ENCODE data around the gene FLYWCH1. TPM values are rescaled to one million over a fixed set of nuclear protein-coding genes. Genes with fewer than 3 reads are reported as not detected.

FLYWCH1 gene
- total and polyA plus RNA-seq, 9 donors, result 7.8 to 28.5 (median 17.3) TPM

GRCh38 chr16:2879854-2880508, 31.8 kb upstream of the FLYWCH1 start:
- Histone ChIP-seq H3K27ac (ENCODE audit: low read length) (no peak overlapping the region), H3K36me3 (ENCODE audit: control insufficient read depth, insufficient read depth, low read length) (no peaks in the 10 kb centered on the region), H3K4me3 (ENCODE audit: low read length) (no peak overlapping the region), H3K4me1 (ENCODE audit: control insufficient read depth, insufficient read depth, low read length) (peaks cover 8% of the 10 kb centered on the region), H3K9me3 (replicated peaks; ENCODE audit: control insufficient read depth, low read depth, low read length) (peaks cover 6% of the 10 kb centered on the region), H3K27me3 (ENCODE audit: control insufficient read depth, insufficient read depth, low read length) (peaks cover 4% of the 10 kb centered on the region)
- WGBS (ENCODE audit: insufficient coverage), result 77% methylated on average over 3 of the region's 6 CpGs
- DNase-seq, result no peak

- H3K9me3 ChIP-seq (replicated peaks; ENCODE audit: control insufficient read depth, low read depth, low read length), result peaks cover 6% of the 10 kb centered on the region
- DNase-seq, result peak; percentile 44
- H3K4me1 ChIP-seq (ENCODE audit: control insufficient read depth, insufficient read depth, low read length), result peaks cover 8% of the 10 kb centered on the region
- H3K27ac ChIP-seq (ENCODE audit: low read length), result peak overlapping the region; percentile 99
- H3K27me3 ChIP-seq (ENCODE audit: control insufficient read depth, insufficient read depth, low read length), result peaks cover 4% of the 10 kb centered on the region
- no peaks in the 10 kb centered on the region for H3K36me3 ChIP-seq (ENCODE audit: control insufficient read depth, insufficient read depth, low read length)
- H3K4me3 ChIP-seq (ENCODE audit: low read length), result peak overlapping the region; percentile 82
- 10% methylated on average over 52 of the region's 52 CpGs for WGBS (ENCODE audit: insufficient coverage)
Measured at GRCh38 chr16:2881783-2882649, 29.7 kb upstream of the FLYWCH1 start.

GRCh38 chr16:2882650-2883457, 28.9 kb upstream of the FLYWCH1 start, which contains the start of gene FLYWCH2:
TSS of gene FLYWCH2 (plus strand) at chr16:2883215. CDS start at chr16:2896450, 13,235 bp downstream.
- Histone ChIP-seq H3K4me3 (ENCODE audit: low read length) (peak within 1 kb of the TSS; percentile 82), H3K27me3 (ENCODE audit: control insufficient read depth, insufficient read depth, low read length) (peaks cover 4% of the 10 kb centered on the region), H3K4me1 (ENCODE audit: control insufficient read depth, insufficient read depth, low read length) (peaks cover 8% of the 10 kb centered on the region), H3K9me3 (replicated peaks; ENCODE audit: control insufficient read depth, low read depth, low read length) (peaks cover 6% of the 10 kb centered on the region), H3K36me3 (ENCODE audit: control insufficient read depth, insufficient read depth, low read length) (no peaks in the 10 kb centered on the region), H3K27ac (ENCODE audit: low read length) (peak within 1 kb of the TSS; percentile 99)
- WGBS (ENCODE audit: insufficient coverage), result under 1% methylated on average over 73 of the region's 73 CpGs
- peak; percentile 99 for DNase-seq

- Histone ChIP-seq H3K36me3 (ENCODE audit: control insufficient read depth, insufficient read depth, low read length) (no peaks in the 10 kb centered on the region), H3K4me3 (ENCODE audit: low read length) (peak overlapping the region; percentile 82), H3K27ac (ENCODE audit: low read length) (peak overlapping the region; percentile 99), H3K4me1 (ENCODE audit: control insufficient read depth, insufficient read depth, low read length) (peaks cover 8% of the 10 kb centered on the region), H3K9me3 (replicated peaks; ENCODE audit: control insufficient read depth, low read depth, low read length) (peaks cover 6% of the 10 kb centered on the region), H3K27me3 (ENCODE audit: control insufficient read depth, insufficient read depth, low read length) (peaks cover 4% of the 10 kb centered on the region)
- DNase-seq, result peak; percentile 35
- 0% methylated on average over 16 of the region's 31 CpGs for WGBS (ENCODE audit: insufficient coverage)
Measured at GRCh38 chr16:2883458-2883908, 28.2 kb upstream of the FLYWCH1 start.

- peak overlapping the region; percentile 82 for H3K4me3 ChIP-seq (ENCODE audit: low read length)
- DNase-seq, result peak; percentile 32
- H3K27ac ChIP-seq (ENCODE audit: low read length), result peak overlapping the region; percentile 99
- peaks cover 4% of the 10 kb centered on the region for H3K27me3 ChIP-seq (ENCODE audit: control insufficient read depth, insufficient read depth, low read length)
- peaks cover 8% of the 10 kb centered on the region for H3K4me1 ChIP-seq (ENCODE audit: control insufficient read depth, insufficient read depth, low read length)
- H3K9me3 ChIP-seq (replicated peaks; ENCODE audit: control insufficient read depth, low read depth, low read length), result peaks cover 6% of the 10 kb centered on the region
- no peaks in the 10 kb centered on the region for H3K36me3 ChIP-seq (ENCODE audit: control insufficient read depth, insufficient read depth, low read length)
- WGBS (ENCODE audit: insufficient coverage), result 59% methylated on average over 10 of the region's 18 CpGs
Measured at GRCh38 chr16:2884041-2884451, 27.7 kb upstream of the FLYWCH1 start.

GRCh38 chr16:2894231-2894630, 17.5 kb upstream of the FLYWCH1 start:
- 88% methylated on average over 31 of the region's 31 CpGs for WGBS (ENCODE audit: insufficient coverage)
- Histone ChIP-seq H3K9me3 (replicated peaks; ENCODE audit: control insufficient read depth, low read depth, low read length) (no peaks in the 10 kb centered on the region), H3K36me3 (ENCODE audit: control insufficient read depth, insufficient read depth, low read length) (peaks cover 15% of the 10 kb centered on the region), H3K27ac (ENCODE audit: low read length) (no peak overlapping the region), H3K4me3 (ENCODE audit: low read length) (no peak overlapping the region), H3K4me1 (ENCODE audit: control insufficient read depth, insufficient read depth, low read length) (peaks cover 23% of the 10 kb centered on the region), H3K27me3 (ENCODE audit: control insufficient read depth, insufficient read depth, low read length) (no peaks in the 10 kb centered on the region)
- no peak for DNase-seq

GRCh38 chr16:2895813-2896212, 15.9 kb upstream of the FLYWCH1 start:
- 51% methylated on average over 4 of the region's 4 CpGs for WGBS (ENCODE audit: insufficient coverage)
- Histone ChIP-seq H3K27ac (ENCODE audit: low read length) (no peak overlapping the region), H3K4me1 (ENCODE audit: control insufficient read depth, insufficient read depth, low read length) (peaks cover 19% of the 10 kb centered on the region), H3K4me3 (ENCODE audit: low read length) (no peak overlapping the region), H3K27me3 (ENCODE audit: control insufficient read depth, insufficient read depth, low read length) (no peaks in the 10 kb centered on the region), H3K36me3 (ENCODE audit: control insufficient read depth, insufficient read depth, low read length) (peaks cover 15% of the 10 kb centered on the region), H3K9me3 (replicated peaks; ENCODE audit: control insufficient read depth, low read depth, low read length) (no peaks in the 10 kb centered on the region)
- DNase-seq, result no peak

GRCh38 chr16:2896480-2897010, 15.2 kb upstream of the FLYWCH1 start:
- H3K4me3 ChIP-seq (ENCODE audit: low read length), result no peak overlapping the region
- no peak for DNase-seq
- no peak overlapping the region for H3K27ac ChIP-seq (ENCODE audit: low read length)
- no peaks in the 10 kb centered on the region for H3K27me3 ChIP-seq (ENCODE audit: control insufficient read depth, insufficient read depth, low read length)
- WGBS (ENCODE audit: insufficient coverage), result 95% methylated on average over 16 of the region's 19 CpGs
- H3K36me3 ChIP-seq (ENCODE audit: control insufficient read depth, insufficient read depth, low read length), result peaks cover 15% of the 10 kb centered on the region
- no peaks in the 10 kb centered on the region for H3K9me3 ChIP-seq (replicated peaks; ENCODE audit: control insufficient read depth, low read depth, low read length)
- H3K4me1 ChIP-seq (ENCODE audit: control insufficient read depth, insufficient read depth, low read length), result peaks cover 16% of the 10 kb centered on the region

- Histone ChIP-seq H3K9me3 (replicated peaks; ENCODE audit: control insufficient read depth, low read depth, low read length) (no peaks in the 10 kb centered on the region), H3K27ac (ENCODE audit: low read length) (no peak overlapping the region), H3K4me1 (ENCODE audit: control insufficient read depth, insufficient read depth, low read length) (peaks cover 16% of the 10 kb centered on the region), H3K4me3 (ENCODE audit: low read length) (no peak overlapping the region), H3K36me3 (ENCODE audit: control insufficient read depth, insufficient read depth, low read length) (peaks cover 15% of the 10 kb centered on the region), H3K27me3 (ENCODE audit: control insufficient read depth, insufficient read depth, low read length) (no peaks in the 10 kb centered on the region)
- no peak for DNase-seq
- 69% methylated on average over 3 of the region's 7 CpGs for WGBS (ENCODE audit: insufficient coverage)
Measured at GRCh38 chr16:2897110-2897509, 14.6 kb upstream of the FLYWCH1 start.

All from muscle of leg (tissue), 11 donors.